Neural progenitor cell (in vitro differentiated cells): ENCODE measurements around the gene PHLDB2. TPM values are rescaled to one million over a fixed set of nuclear protein-coding genes. Genes with fewer than 3 reads are reported as not detected.

ENCODE experiments used
- DNase-seq: peaks from one replicate; pipeline ENCODE4 v3.0.0-alpha.2; 2016; ENCODE audit warnings: low spot score
- H2AFZ ChIP-seq: fragments of 200-600 bp; sonication (generic); replicated peaks from 2 replicates; pipeline ENCODE4 v1.6.1; 2016; ENCODE audit warnings: antibody characterized with exemption
- H3F3A ChIP-seq: fragments of 200-600 bp; sonication (generic); 2 replicates; pipeline ENCODE4 v1.6.1; 2016; ENCODE audit warnings: antibody characterized with exemption, low read depth
- H3K27ac ChIP-seq: fragments of 200-600 bp; sonication (generic); 2 replicates; pipeline ENCODE4 v1.5.1; 2016; ENCODE audit warnings: mild to moderate bottlenecking
- H3K27me3 ChIP-seq: fragments of 200-600 bp; sonication (generic); 2 replicates; pipeline ENCODE4 v1.6.1; 2016; ENCODE audit warnings: mild to moderate bottlenecking, moderate library complexity
- H3K36me3 ChIP-seq: fragments of 200-600 bp; sonication (generic); 2 replicates; pipeline ENCODE4 v1.5.1; 2016
- H3K4me1 ChIP-seq: fragments of 200-600 bp; sonication (generic); 2 replicates; pipeline ENCODE4 v1.6.1; 2016; ENCODE audit warnings: mixed run types
- H3K4me2 ChIP-seq: fragments of 200-600 bp; sonication (generic); 2 replicates; pipeline ENCODE4 v1.6.1; 2016
- H3K4me3 ChIP-seq: fragments of 200-600 bp; sonication (generic); 2 replicates; pipeline ENCODE4 v1.5.1; 2016
- H3K79me2 ChIP-seq: fragments of 200-600 bp; sonication (generic); 2 replicates; pipeline ENCODE4 v1.6.1; 2016; ENCODE audit warnings: low read depth
- H3K9ac ChIP-seq: fragments of 200-600 bp; sonication (generic); 2 replicates; pipeline ENCODE4 v1.6.1; 2016
- H3K9me3 ChIP-seq: fragments of 200-600 bp; sonication (generic); 2 replicates; pipeline ENCODE4 v1.5.1; 2016; ENCODE audit warnings: low read depth
- H4K20me1 ChIP-seq: fragments of 200-600 bp; sonication (generic); 2 replicates; pipeline ENCODE4 v1.6.1; 2016; ENCODE audit warnings: low read depth
- H3K27ac Mint-ChIP-seq: 3 replicates; pipeline ENCODE4 v1.8.0; 2021; ENCODE audit warnings: mixed read lengths
- H3K27me3 Mint-ChIP-seq: 2 replicates; pipeline ENCODE4 v1.8.0; 2022; ENCODE audit warnings: low read depth, mild to moderate bottlenecking, inconsistent platforms, moderate library complexity, mixed read lengths; ENCODE audit not compliant: insufficient read depth
- H3K36me3 Mint-ChIP-seq: 3 replicates; pipeline ENCODE4 v1.8.0; 2021; ENCODE audit warnings: mixed read lengths
- H3K4me1 Mint-ChIP-seq: 3 replicates; pipeline ENCODE4 v1.8.0; 2021; ENCODE audit warnings: mixed read lengths
- H3K4me3 Mint-ChIP-seq: 3 replicates; pipeline ENCODE4 v1.8.0; 2021; ENCODE audit warnings: mild to moderate bottlenecking, moderate library complexity, mixed read lengths
- H3K9me3 Mint-ChIP-seq: 3 replicates; pipeline ENCODE4 v1.8.0; 2020; ENCODE audit warnings: mixed read lengths
- EZH2 ChIP-seq: fragments of 200-600 bp; sonication (generic); IDR thresholded peaks from 2 replicates; pipeline ENCODE4 v1.6.1; 2017; ENCODE audit warnings: antibody characterized with exemption, mild to moderate bottlenecking, moderate library complexity
- EZH2phosphoT487 ChIP-seq: fragments of 200-600 bp; sonication (generic); IDR thresholded peaks from 2 replicates; pipeline ENCODE4 v1.6.1; 2017; ENCODE audit warnings: antibody characterized with exemption
- total RNA-seq: library from RNA; depleted of rRNA; stranded (reverse); fragments of >200 nt; gene quantifications from 2 replicates; pipeline ENCODE4 v1.2.3, GENCODE V29; 2015; ENCODE audit warnings: low replicate concordance
- TF ChIP-seq, protein P1 (sequence below): fragments of 200-600 bp; sonication (generic); IDR thresholded peaks from 2 replicates; pipeline ENCODE4 v1.5.1; 2017; ENCODE audit warnings: antibody characterized with exemption, mild to moderate bottlenecking

PHLDB2 gene
- total RNA-seq, 1 donor from 2014 or later: 15.9 TPM

DNA sequence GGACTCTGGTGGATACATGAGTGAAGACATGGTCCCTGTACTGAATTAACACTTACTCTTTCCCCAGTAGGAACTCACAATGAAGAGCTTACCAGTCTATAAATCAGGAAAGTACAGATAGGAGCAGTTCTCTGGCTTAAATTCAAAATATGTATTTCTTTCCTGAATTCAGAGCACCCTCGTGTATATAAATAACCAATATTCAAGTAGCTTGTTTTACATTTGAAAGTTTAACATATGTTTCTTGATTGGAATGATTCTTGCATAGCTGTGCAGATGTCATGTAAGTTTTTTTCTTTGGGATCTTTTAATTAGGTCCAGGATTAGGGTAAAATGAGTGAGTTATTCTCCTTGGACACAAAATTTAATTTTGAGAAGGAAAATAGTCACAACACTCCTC, 160.7 kb downstream of the PHLDB2 start:
- H3K27ac Mint-ChIP-seq: peak overlapping the region; percentile 84
- no peaks in the 10 kb centered on the region for H3K36me3 ChIP-seq
- peaks cover 16% of the 10 kb centered on the region for H3F3A ChIP-seq
- H3K79me2 ChIP-seq: no peaks in the 10 kb centered on the region
- TF ChIP-seq EZH2phosphoT487 (no peak), EZH2 (no peak)
- TF ChIP-seq, protein P1, sequence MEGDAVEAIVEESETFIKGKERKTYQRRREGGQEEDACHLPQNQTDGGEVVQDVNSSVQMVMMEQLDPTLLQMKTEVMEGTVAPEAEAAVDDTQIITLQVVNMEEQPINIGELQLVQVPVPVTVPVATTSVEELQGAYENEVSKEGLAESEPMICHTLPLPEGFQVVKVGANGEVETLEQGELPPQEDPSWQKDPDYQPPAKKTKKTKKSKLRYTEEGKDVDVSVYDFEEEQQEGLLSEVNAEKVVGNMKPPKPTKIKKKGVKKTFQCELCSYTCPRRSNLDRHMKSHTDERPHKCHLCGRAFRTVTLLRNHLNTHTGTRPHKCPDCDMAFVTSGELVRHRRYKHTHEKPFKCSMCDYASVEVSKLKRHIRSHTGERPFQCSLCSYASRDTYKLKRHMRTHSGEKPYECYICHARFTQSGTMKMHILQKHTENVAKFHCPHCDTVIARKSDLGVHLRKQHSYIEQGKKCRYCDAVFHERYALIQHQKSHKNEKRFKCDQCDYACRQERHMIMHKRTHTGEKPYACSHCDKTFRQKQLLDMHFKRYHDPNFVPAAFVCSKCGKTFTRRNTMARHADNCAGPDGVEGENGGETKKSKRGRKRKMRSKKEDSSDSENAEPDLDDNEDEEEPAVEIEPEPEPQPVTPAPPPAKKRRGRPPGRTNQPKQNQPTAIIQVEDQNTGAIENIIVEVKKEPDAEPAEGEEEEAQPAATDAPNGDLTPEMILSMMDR: no peak
- H3K9me3 Mint-ChIP-seq: peaks cover 26% of the 10 kb centered on the region
- H3K4me2 ChIP-seq: no peak overlapping the region
- H2AFZ ChIP-seq: no peak overlapping the region
- H3K4me3 Mint-ChIP-seq: no peak overlapping the region
- no peak for DNase-seq
- no peak overlapping the region for H3K4me3 ChIP-seq
- peaks cover 20% of the 10 kb centered on the region for H3K4me1 ChIP-seq
- peaks cover 10% of the 10 kb centered on the region for H3K27me3 Mint-ChIP-seq
- no peaks in the 10 kb centered on the region for H4K20me1 ChIP-seq
- no peaks in the 10 kb centered on the region for H3K9me3 ChIP-seq
- H3K9ac ChIP-seq: no peak overlapping the region
- peaks cover 10% of the 10 kb centered on the region for H3K36me3 Mint-ChIP-seq
- no peak overlapping the region for H3K27ac ChIP-seq
- no peaks in the 10 kb centered on the region for H3K27me3 ChIP-seq
- H3K4me1 Mint-ChIP-seq: peaks cover 52% of the 10 kb centered on the region

DNA sequence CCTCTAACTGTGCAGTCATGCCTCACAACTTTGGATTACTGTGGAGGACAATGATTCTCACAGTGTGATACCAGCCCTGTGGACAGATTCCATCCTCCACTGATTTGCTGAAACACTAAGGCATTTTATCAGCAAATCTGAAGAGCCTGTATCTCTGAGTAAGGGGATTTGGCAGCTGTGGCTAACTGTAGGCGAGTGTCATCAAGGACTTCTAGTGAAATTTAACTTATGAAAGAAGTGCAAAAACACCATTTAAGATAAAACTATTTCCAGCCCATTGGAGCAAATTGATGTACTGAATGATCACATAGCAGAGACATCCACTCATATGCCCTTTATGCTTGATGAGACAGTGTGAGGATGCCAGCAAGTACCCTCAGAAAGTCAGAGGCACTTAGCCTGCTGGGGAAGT, 161.6 kb downstream of the PHLDB2 start:
- peaks cover 16% of the 10 kb centered on the region for H3F3A ChIP-seq
- peaks cover 7% of the 10 kb centered on the region for H3K36me3 Mint-ChIP-seq
- no peak overlapping the region for H2AFZ ChIP-seq
- no peaks in the 10 kb centered on the region for H3K9me3 ChIP-seq
- peaks cover 10% of the 10 kb centered on the region for H3K27me3 Mint-ChIP-seq
- H3K27me3 ChIP-seq: no peaks in the 10 kb centered on the region
- peak overlapping the region; percentile 73 for H3K27ac ChIP-seq
- peaks cover 49% of the 10 kb centered on the region for H3K4me1 Mint-ChIP-seq
- H3K27ac Mint-ChIP-seq: peak overlapping the region; percentile 97
- H3K4me3 ChIP-seq: no peak overlapping the region
- peaks cover 26% of the 10 kb centered on the region for H3K9me3 Mint-ChIP-seq
- peak overlapping the region; percentile 17 for H3K4me2 ChIP-seq
- no peak overlapping the region for H3K9ac ChIP-seq
- H3K4me3 Mint-ChIP-seq: peak overlapping the region; percentile 54
- H3K36me3 ChIP-seq: no peaks in the 10 kb centered on the region
- no peaks in the 10 kb centered on the region for H4K20me1 ChIP-seq
- no peak for TF ChIP-seq EZH2
- TF ChIP-seq EZH2phosphoT487: no peak
- TF ChIP-seq, protein P1: no peak
- DNase-seq: peak; percentile 83
- H3K4me1 ChIP-seq: peaks cover 20% of the 10 kb centered on the region
- H3K79me2 ChIP-seq: no peaks in the 10 kb centered on the region

Other genes starting within 250 kb of the PHLDB2 start
- 6.4 and 7.1 TPM in 2 replicates for gene PLCXD2, start 184.6 kb upstream of the PHLDB2 start, total RNA-seq
- 41.3 and 82.9 TPM in 2 replicates for gene ABHD10, start 119.8 kb downstream of the PHLDB2 start, total RNA-seq
- 46.6 and 51.2 TPM in 2 replicates for gene TAGLN3, start 139.7 kb downstream of the PHLDB2 start, total RNA-seq
- not detected in 2 replicates for gene TMPRSS7, start 175.5 kb downstream of the PHLDB2 start, total RNA-seq
- 2.4 and 4.9 TPM in 2 replicates for gene C3orf52, start 227.1 kb downstream of the PHLDB2 start, total RNA-seq